Activated CD4-positive, CD25-positive, alpha-beta regulatory T cell (primary cell): Measurements from ENCODE around the gene PLCL1.

Experiments
- DNase-seq, 4 experiments: peaks; one replicate each; lab custom pipeline; 2025; lab: John Stamatoyannopoulos, UW

Gene PLCL1

DNA sequence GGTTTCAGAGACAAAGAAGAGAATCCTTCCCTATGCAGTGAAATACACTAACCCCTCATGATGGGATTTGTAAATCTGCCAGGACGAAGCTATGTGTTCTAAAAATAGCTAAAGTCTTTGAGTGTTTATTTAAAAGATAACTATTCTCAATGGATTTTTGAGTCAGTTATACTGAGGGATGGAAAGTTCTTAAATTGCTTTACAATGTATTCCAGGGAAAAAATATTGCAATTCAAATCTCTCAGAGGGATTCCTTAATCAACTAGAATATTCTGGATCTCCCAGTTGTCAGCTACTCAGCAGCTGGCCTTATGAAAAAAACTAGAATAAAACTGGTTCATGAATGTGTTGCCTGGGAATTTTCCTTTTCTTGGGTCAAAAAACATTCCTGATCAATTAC is 312.4 kb downstream of the PLCL1 start:
- no peak for DNase-seq

DNA sequence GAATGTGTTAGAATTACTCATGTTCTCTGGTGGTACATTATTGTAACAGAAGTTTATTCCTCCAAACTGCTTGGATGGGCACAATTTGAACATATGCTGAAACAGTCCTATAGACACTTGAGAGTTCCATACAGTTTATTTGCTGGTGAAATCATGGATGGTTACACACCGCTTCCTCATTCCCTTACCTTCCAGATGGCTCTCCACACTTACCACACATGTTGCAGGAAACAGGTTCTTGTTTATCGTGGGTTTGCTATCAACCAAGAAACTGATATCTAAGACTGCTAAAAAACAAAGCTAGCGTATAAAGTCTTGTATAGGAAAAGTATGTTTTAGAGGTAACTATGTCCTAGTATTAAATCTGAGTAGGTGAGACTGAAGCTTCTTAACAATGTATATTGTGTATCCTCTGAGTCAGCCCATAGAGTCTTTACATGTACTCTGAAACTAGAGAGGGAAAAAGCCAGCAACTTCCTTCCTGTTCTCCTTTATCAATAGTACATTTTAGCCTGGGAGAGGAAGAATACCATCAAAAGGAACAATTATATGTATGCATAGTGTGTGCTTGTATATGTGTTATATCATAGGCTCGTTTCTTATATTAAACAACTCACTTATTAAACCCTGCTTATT is 313.1 kb downstream of the PLCL1 start:
- DNase-seq, result no peak

GRCh38 chr2:198127627-198128026 is 323.2 kb downstream of the PLCL1 start:
- DNase-seq, result peak; percentile 5 to 18 (median 14)

DNA sequence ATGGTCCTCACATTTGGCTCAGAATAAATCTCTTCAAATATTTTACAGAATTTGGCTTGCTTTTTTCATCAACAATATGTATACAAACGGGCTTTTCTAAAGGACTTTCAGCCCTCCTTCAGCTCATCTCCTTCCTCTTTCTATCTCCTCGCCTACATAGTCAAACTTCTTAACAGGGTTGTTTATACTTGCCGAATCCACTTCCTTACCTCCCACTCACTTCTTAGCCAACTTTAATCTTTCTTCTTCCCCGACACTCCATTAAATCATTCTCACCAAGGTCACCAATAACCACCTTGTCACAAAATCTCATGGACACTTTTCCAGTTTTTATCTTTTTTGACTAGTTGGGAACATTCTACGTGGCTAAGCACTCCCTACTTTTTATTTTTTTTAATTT is 325.2 kb downstream of the PLCL1 start:
- DNase-seq, result no peak

DNA sequence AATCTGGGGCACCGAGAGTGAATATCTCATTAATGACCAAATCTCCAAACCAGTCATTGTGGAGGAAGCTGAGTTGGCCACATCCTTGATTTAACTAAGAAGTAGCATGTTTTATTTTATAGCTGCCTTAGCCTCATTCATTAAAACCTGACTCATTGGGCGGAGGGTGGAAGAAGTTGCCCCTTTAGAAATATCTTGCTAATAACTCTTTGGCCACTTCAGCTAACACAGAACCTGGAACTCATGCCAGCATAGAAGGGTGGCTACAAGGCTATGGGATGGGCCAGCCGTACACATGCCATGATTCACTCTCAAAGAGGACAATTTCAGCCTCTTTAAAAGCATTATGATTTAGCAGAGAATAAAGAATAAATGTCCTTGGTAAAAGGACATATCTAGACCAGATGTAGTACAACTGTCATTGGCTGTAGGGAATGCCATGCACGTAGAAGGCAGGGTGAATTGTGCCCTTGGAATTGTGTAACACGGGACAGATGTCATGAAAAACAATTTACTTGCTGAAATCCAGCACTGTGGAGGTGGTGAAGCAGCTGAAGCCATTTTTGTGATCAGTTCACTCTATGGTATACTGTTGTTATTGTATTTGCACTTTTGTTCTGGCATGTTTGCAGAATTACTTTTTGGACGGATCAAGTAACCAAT is 330.0 kb downstream of the PLCL1 start:
- DNase-seq, result no peak

- DNase-seq, result no peak
Observed at GRCh38 chr2:198135481-198135934, 331.1 kb downstream of the PLCL1 start.

- no peak for DNase-seq
Observed at GRCh38 chr2:198136142-198136541, 331.7 kb downstream of the PLCL1 start.

DNA sequence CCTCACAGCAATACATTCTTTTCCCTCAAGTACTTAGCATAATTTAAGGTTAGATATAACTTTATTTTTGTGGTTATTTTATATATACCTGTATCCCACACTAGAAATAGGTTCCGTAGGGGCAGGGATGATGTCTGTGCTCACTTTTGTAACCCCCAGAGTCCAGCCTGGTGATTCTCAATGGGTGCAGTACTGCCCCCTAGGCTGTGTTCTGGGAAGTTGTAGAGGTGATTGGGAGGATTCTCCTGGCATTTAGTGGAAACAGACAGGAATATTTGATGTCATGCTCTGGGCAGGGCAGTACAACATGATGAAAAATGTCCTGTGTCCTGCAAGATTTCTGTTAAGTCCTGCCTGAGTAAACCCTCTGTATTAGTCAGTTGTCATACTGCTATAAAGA is 333.3 kb downstream of the PLCL1 start:
- DNase-seq, result no peak

DNA sequence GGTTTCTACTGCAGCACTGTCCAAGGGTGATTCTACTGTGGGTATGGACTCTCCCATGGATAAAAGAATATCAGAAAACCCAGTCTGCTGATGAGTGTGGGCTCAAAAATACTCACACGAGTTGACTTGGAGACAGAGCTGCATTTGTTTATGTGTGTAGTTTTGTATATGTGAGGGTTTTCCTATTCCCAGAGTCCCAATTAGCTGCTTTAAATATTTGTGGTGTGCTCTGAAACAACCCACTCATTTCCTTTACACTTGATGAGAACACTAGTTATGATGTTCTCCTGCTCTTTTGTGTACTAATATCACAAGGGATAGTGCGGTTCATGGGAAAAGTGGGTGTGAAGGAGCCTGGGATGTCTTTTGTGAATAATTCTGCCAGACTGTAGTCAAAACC is 337.3 kb downstream of the PLCL1 start:
- no peak for DNase-seq

DNA sequence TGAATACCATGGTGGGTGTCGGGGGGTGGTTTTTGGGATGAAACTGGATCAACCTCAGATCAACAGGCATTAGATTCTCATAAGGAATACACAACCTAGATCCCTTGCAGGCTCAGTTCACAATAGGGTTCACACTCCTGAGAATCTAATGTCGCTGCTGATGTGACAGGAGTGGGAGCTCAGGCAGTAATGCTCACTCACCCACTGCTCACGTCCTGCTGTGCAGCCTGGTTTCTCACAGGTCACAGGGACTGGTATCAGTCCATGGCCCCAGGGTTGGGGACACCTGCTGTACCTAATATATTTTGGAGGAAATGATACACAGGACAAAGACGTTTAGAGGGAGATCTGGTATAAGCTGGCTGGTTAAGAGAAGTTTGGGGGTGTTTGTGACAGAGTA is 338.8 kb downstream of the PLCL1 start:
- DNase-seq, result no peak

DNA sequence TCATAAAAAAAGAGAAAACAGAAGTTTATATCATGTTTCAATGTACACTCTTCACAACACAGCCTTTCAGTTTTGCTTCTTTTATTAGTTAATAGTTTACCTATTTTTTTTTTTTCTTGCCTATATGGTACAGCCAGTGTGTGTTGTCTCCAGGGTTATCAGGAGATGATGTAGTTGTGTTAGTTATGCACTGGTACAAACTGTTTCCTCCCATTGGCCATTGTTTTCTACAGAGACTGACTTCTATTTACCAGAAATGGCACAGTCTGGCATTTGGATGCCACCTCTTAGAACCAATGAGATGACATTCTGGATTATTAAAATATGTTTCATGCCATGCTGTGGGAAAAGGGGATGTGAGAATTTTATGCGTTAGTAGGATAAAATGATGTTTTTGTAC is 339.4 kb downstream of the PLCL1 start:
- no peak for DNase-seq

DNA sequence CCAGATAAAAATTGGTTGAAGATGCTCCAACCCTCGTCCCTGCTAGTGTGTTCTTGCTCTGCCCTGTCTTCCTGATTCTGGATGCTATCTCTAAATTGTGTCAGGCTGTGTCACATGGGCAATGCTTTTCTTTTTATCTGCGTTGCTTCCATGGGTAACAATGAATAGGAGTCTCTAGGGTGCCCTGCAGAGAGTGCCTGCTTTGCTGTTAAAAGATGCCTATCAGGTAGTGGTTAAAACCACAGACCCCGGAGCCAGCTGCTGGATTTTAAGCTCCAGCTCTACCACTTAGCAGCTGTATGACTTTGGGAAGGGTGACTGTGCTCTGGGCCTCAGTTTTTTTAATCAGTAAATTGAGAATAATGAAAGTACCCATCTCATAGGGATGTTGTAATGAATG is 340.3 kb downstream of the PLCL1 start:
- no peak for DNase-seq

DNA sequence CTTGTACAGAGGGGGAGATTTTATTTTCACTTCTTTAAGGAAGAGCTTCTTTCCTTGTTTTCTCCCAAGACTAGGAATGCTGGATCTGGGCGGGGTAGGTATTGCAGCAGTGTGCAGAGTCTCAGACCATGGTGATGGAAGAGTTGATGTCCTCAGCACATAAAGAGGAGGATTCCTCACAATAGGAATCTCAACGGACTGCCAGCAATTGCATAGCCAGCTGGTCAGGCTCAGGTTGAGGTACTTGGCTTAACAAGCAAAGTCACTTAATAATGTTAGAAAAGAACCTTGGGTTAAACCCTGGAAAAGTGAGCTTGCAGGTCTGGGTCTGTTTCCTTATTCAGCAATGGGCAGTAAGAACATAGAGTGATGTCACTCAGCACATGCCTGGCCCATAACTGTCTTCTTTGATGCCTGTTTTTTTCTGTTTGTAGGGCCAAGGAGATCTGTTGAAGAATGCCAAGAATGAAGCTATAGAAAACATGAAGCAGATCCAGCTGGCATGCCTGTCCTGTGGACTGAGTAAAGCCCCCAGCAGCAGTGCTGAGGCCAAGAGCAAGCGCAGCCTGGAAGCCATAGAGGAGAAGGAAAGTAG is 342.1 kb downstream of the PLCL1 start:
- no peak for DNase-seq

DNA sequence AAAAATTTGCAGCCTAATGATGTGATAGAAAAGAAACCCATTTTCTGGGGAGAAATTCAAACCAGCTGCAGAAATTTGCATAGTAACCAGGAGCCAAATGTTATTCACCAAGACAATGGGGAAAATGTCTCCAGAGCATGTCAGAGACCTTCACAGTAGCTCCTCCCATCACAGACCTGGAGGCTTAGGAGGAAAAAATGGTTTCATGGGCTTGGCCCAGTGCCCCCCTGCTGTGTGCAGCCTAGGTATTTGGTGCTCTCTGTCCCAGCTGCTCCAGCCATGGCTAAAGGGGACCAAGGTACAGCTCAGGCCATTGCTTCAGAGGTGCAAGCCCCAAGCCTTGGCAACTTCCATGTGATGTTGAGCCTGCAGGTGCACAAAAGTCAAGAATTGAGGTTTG is 352.9 kb downstream of the PLCL1 start:
- DNase-seq, result no peak

GRCh38 chr2:198161151-198161550 is 356.8 kb downstream of the PLCL1 start:
- DNase-seq, result no peak

GRCh38 chr2:198162276-198162675 is 357.9 kb downstream of the PLCL1 start:
- no peak for DNase-seq

DNA sequence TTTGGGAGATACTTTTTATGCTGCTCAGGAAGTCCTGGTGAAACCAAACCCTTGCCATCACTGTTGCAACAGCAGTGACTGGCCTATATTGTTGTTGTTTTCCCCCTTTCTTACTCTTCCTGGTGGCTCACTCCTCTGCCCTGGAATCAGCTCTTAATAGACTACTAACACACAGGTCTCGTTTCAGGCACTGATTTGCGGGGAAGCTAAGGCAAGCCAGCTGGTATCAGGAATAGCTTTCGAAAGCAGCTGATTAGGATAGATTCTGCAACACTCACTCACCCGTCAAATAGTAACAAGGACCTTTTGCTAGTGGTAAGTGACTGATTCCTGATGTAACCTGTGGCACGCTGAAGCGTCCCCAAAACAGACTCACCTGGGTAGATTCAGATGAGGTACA is 360.4 kb downstream of the PLCL1 start:
- DNase-seq, result no peak

GRCh38 chr2:198165289-198165688 is 360.9 kb downstream of the PLCL1 start:
- no peak for DNase-seq

GRCh38 chr2:198167346-198167745 is 363.0 kb downstream of the PLCL1 start:
- no peak for DNase-seq

- no peak for DNase-seq
Observed at GRCh38 chr2:198168651-198169050, 364.3 kb downstream of the PLCL1 start.

- no peak for DNase-seq
Observed at GRCh38 chr2:198173242-198173641, 368.8 kb downstream of the PLCL1 start.

- no peak for DNase-seq
Observed at GRCh38 chr2:198173864-198174263, 369.5 kb downstream of the PLCL1 start.

DNA sequence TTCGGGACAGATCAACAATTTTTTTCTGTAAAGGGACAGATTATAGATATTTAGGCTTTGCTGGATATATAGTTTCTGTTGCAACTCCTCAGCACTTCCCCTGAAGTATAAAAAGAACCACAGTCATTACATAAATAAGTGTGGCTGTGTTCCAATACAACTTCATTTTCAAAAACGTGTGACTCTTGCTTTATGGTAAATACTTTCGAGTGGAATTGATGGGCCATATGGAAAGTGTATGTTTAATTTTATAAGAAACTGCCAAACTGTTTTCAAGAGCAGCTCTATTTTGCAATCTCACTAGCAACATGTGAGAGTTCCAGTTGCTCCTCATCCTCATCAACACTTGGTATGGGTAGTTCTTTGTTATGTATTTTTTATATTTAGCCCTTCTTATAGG is 370.9 kb downstream of the PLCL1 start:
- DNase-seq, result no peak

GRCh38 chr2:198177040-198177439 is 372.6 kb downstream of the PLCL1 start:
- DNase-seq, result no peak
